Medulla oblongata (tissue), 1 donor: ENCODE data around the gene CR1.
"Not testable (repeated sequence)": the region's sequence is repeated elsewhere in the genome, so short reads cannot be mapped to it uniquely, and the experiment has no call there.

ENCODE experiments used
- DNase-seq: peaks from one replicate; pipeline ENCODE4 v3.0.0-alpha.2; 2015; ENCODE audit errors: extremely low spot score

CR1 gene

DNA sequence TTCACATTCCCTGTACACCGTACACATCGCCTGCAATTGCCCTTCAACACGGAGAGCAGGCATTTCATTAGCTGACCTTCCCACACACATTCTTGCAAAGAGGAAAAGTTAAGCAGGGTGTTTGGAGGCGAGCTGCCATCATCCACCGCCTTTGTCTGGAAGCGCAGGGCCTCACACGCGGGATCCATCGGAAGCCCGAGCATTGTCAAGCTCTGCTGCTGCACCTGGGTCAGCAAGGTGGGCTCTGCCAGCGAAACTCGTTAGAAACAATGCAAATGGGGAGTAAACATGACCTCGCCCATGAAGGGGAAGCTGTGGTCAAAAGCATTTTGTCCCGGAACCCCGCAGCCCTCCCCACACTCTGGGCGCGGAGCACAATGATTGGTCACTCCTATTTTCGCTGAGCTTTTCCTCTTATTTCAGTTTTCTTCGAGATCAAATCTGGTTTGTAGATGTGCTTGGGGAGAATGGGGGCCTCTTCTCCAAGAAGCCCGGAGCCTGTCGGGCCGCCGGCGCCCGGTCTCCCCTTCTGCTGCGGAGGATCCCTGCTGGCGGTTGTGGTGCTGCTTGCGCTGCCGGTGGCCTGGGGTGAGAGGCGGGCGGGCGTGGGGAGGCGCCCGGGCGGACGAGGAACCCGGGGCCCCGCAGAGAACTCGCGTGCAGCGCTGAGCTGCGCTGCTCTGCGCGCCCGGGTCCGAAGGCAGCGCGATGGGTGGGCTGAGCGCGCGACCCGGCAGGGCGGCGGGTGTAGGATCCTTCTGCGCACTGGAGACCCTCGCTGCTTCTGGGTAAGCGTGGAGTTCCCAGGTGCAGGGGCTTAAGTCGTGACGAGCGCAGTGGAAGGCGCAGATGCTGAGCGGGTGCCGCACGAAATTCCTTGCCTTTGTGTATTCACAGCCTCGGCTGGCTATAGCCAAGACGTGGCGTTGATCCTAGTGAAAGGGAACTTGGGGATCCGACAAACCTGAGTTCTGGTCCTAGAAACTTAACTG is at the start of gene CR1:
Gene CR1, plus strand, starts transcription at position 357 of the 992 bp plus-strand sequence. Its CDS starts 111 bp downstream, at position 468.
- peak; percentile 2 for DNase-seq

DNA sequence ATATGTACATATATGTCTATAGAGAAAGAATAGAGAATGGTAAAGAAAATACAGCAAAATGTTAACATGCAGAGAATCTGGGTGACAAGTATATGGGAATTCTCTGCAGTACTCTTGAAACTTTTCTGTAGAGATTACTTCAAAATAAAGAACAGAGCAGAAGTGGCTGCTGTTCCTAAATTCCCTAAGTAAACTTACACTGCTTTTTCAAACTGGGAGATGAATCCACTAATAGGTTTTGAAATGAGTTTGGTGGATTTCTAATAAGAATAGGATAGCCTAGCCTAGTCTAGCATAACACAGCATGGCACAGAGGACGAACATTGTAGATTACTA is 42.3 kb upstream of the CR1 start:
- no peak for DNase-seq

DNA sequence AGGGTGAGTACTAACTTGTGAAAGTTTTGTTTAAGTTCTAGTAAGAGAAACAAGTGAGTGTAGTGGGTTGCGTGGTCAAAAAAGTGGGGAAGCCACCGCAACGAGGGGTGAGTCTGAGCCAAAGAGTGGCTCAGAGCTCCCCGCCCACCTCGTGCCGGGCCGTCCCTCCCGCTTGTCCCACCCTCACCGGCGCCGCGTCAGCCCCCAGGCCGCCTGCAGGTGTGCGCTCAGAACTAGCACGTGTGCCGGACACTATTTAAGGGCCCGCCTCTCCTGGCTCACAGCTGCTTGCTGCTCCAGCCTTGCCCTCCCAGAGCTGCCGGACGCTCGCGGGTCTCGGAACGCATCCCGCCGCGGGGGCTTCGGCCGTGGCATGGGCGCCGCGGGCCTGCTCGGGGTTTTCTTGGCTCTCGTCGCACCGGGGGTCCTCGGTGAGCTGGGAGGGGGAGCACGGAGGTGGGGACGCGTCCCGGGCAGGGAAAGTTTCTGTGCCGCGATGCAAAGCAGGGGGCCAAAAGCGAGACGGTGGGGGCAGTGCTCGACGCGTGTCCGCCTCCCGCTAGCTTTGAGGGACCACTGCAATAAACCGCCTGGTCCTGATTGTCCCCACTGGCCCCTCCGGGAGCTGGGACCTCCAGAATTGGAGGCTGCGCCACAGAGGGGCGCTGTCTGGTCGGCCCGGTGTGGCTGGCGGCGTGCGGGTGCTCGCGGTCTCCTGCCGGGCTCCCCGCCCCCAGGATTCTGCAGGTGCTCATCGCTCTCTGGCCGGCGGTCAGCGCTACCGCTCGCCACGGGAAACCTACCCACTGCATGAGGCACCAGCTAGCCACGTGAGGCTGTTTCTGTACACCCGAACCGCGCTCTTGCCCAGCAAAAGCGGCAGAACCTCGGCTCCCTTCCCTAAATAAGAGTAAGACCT is 41.7 kb upstream of the CR1 start, which contains the start of gene CR2:
Gene CR2, plus strand, starts transcription at position 283 of the 919 bp plus-strand sequence. Its CDS starts 91 bp downstream, at position 374.
- DNase-seq = no peak

DNA sequence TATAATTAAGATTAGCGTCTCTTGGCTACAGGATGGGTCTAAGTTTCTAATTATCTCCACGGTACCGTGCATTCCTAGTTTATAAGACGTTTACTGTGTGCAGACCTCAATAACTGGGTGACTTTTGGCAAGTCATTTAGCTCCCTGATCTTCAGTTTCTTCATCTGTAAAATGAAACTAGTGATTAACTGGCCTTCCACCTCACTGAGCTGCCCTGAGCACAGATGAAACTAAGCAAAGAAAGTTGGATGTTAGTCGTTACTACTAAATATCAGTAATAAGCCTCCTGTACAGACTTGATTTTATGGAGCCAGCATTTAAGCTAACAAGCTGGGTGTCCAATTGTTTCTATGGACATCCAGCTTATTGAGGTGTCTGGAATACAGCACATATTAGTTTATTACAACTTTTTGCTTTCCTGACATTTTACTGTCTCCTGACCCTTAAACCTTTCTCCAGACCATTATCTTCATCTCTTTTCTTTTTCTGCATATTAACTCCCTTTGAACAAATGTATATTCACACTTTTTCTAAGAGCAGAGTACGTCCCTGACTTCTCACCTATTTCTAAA is 40.7 kb upstream of the CR1 start:
- no peak for DNase-seq

DNA sequence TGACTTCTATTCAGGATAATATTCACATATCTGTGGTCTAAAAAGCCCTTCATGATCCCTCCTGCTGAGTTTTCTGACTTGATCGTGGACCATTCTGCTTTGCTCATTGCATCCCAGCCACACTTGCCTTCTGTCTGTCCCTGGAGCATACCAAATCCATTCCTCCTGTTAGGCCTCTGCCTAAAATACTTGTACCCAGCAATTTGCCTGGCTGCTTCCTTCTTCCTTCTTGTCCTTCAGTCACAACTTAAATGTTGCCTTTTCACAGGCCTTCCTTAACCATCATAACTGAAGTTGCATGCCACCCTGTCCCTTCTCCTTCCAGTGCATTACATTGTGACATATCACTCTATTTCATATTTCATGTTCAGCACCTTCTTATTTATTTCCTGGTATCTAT is 37.5 kb upstream of the CR1 start:
- DNase-seq = no peak

DNA sequence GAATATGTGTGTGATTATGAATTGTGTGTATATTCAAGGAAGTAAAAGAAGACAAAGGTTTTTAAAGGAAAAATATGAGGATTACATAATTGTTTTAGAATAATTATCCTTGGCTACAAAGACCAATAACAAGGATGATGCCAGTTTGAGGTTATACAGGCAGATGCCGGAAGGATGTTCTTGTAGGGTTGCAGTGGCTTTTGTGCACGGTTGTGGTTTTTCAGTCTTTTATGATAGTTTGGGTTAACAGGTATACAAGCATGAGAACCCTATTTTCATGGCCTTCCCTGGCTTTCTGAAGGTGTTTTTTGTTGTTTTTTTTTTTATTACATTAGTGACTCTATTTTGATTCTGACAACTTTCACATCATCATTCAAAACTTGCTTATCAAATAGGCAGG is 36.9 kb upstream of the CR1 start:
- no peak for DNase-seq

DNA sequence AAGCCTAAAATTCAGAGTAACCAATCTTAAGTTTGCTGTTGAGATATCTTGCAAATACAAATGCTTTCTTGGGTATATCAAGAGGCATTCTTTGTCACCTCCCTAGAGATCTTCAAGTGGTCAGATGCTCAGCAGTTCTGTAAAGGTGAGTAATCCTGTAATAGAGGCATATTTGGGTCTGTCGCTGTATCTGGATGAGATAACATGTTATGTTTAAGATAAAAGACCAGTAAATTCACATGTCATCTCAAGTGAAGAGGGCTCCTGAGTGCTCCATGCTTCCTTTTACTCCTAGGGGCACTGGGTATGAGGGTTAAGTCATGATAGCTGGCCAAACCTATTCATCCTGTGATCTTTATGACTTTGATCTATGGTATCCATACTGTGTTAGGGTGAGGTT is 34.3 kb upstream of the CR1 start:
- DNase-seq = no peak

DNA sequence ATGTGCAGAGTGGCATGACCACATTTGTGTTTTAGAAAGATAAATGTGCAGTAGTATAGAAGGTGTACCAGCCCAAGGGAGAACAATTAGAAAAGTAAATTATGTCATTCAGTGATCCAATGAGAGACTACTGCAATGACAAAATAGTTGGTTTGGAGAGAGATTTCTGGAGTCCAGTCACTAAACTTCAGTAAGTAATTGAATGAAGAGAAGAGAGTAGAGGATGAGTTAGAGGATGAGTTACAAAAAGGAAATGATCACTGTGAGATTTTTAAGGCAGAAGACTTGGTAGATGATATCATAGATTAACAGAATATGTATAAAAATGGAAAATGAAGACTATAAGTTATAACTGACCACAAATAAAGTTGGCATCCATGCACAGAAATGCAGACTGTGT is 33.4 kb upstream of the CR1 start:
- DNase-seq = no peak

DNA sequence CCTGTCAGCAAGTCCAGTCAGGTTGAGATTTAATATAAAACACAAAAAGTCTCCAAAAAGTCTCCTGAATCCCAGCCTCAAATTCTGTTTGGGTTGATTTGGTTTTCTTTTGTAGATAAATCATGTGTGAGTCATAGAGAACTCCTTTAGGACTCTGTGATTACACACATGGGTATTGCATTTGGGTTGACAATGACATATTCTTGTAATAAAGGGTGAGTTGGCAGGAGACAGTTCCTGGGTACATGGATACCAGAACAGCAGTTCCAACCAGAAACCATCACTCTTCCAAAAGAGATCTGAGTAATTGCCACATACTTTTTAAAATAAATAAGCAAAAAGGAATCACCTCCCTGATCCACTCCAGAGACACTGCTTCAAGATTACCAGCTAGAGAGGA is 32.9 kb upstream of the CR1 start:
- DNase-seq = no peak

DNA sequence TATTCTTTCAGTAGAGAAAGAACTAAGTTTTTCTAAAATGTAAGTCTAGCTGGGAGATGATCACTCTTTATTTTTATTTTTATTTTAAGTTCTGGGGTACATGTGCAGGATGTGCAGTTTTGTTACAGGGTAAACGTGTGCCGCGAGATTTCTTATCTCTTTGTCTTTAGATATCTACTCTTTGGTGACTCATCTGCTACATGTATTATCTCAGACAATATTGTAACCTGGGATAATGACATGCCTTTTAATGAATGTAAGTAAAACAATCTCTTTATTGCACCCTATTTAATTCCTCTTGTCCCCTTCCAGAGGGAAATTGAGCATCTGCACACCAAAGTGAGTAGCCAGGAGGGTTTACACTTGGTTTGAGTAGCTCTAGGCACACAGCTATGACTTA is 32.4 kb upstream of the CR1 start:
- DNase-seq = no peak

DNA sequence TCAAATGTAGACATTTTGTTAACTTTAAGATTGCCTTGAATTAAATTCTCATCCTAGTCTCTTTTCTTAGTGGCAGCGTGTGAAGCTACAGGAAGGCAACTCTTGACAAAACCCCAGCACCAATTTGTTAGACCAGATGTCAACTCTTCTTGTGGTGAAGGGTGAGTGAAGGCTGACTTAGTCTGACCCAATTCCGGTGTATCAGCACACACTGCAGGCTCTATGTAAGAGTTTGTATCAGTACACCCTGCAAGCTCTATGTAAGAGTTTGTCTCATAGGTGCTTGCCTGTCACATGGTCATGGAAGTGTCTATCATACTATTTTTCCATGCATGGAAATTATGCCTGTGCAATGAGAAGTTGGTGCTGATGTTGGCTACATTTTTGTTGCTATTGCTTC is 25.0 kb upstream of the CR1 start:
- no peak for DNase-seq

DNA sequence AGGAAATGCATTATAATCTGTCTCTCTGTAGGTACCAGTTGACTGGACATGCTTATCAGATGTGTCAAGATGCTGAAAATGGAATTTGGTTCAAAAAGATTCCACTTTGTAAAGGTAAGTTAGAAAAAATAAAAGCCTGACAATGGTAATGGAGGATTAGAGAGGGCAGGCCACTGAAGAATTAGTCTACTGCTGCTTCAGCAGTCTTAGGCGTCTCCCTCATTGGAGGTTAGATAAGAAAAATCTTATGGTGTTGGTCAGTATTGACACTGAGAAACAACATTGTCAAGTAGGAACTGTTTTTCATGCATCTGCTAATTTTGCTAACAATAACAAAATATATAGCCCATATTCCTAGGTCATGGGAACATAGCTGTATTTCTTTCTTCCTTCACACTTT is 21.7 kb upstream of the CR1 start:
- no peak for DNase-seq

DNA sequence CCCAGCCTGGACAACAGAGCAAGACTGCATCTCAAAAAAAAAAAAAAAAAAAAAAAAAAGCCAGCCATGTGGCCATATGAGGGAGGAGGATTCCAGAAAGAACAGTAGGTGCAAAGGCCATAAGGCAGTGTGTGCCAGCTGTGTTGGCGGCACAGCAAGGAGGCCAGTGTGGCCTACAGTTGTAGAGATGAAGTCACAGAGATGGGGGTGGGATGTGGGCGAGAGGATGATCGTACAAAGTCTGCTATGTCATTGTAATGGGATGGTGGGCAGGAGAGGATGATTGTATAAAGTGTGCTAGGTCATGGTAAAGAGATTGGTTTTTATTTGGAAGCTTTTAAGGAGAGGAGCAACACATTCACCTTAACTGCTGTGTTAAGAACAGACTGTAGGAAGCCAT is 9.8 kb upstream of the CR1 start:
- DNase-seq = no peak

DNA sequence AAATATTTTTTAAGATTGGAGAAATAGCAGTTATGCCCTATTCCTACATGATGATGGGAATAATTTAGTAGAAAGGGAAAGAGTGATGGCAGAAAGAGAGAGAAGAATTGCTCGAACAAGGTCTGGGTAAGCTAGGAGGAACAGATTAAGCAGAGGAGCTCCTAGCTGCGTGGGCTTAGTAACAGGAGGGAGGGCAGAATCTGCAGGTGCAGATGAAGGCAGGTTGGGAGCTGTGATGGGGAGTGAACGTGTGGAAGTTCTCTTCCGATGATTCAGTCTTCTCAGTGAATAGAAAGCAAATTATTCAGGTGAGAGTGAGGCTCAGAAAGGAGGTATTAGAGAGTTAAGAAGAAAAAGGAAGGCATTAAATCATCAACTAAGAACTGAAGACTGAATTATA is 8.3 kb upstream of the CR1 start:
- no peak for DNase-seq

DNA sequence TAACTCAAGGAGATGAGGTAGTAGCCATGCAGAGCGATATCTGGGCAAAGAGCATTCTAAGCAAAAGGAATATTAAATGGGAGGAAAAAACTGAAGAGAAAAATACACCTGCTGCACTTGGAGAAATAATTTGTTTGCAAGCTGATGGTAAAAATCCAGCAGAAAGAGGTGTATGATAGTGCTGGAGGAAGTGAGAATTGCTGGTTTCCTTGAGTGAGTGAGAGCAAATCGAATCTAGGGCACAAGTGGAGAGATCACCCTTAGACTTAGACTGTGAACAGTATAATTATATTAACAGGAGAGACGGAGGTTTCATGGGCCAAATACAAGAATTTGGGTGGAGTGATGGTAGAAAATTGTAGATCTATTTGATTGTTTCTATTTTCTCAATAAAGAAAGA is 2.7 kb upstream of the CR1 start:
- no peak for DNase-seq

DNA sequence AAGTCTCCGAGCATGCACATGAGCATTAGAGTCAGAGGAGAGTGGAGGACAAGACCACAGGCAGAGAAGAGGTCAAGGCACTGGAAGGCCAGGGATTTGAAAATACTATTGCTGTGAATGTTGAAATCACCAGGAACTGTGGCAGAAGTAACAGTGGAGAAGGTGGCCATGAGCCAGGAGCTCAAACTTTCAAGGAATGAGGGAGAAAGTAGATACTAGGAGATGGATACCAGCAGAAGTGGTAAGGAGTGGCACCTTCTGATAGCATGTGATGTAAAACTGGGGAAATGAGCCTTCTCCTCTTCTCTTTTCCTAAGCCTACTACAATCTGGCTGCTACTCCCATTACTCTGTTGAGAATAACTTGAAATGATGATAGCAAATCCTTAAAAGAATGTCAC is 1.8 kb upstream of the CR1 start:
- no peak for DNase-seq

DNA sequence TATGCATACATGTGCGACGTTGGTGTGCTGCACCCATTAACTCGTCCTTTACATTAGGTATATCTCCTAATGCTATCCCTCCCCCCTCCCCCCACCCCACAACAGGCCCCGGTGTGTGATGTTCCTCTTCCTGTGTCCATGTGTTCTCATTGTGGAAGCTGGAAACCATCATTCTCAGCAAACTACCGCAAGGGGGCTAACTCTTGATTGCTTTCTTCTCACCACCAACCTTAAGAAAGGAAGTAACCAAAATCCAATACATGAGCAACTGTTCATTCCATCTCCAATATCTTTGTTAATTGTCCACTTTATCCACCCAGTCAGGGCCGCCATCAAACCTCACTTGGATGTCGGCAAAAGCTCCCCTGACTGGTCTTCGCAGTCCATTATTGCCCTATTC is 676 bp upstream of the CR1 start:
- DNase-seq = not testable (repeated sequence)

DNA sequence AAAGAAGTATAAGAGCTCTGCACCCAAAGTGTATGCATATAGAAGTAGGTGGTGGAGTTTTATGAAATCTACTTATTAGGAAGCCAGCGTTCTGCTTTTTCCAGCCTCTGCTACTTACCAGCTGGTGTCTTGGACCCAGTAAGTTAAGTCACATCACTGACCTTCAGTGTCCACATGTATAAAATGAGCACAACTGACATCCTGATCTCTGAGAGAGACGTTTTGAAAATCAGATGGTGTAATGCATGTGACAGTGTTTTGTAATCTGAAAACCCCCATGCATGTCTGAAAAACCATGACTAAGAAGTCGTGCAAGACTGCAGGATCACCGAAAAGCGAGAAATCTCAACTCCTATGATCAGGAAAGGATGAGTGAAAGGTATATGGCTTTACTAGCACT is 2.0 kb downstream of the CR1 start:
- DNase-seq = no peak

DNA sequence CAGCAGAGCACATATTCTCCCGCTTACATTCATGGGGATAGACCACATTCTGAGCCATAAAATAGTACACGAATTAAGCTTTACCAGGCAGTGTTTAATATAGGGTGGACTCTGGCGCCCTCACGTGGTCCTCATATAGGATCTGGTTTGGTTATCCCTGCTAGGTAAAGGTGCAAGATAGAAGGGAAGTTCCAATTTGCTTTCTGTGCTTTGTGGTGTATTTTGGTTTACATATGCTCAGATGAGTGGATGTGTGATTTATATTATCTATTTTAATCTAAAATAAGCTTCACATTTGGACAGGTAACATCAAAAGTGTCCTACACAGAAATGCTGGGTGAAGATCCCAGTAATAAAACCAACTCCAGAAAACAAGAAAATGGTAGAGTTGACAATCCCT is 3.6 kb downstream of the CR1 start:
- peak; percentile 84 for DNase-seq

DNA sequence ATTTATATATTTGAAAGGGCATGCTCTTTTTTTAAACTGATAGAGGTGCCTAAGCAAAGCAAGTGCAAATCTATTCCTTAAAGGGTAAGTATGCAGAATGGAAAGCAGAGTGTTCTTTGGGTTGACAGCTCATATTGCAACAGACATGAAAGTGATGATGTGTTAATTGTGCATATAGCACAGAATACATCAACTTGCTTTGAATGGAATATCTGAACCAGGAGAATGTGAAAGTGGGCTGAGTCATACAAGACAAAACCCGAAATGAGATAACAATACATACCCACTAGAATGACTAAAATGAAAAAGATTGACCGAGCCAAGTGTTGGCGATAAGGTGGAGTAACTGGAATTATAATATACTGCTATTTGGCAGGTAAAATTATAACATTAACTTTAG is 4.3 kb downstream of the CR1 start:
- no peak for DNase-seq

DNA sequence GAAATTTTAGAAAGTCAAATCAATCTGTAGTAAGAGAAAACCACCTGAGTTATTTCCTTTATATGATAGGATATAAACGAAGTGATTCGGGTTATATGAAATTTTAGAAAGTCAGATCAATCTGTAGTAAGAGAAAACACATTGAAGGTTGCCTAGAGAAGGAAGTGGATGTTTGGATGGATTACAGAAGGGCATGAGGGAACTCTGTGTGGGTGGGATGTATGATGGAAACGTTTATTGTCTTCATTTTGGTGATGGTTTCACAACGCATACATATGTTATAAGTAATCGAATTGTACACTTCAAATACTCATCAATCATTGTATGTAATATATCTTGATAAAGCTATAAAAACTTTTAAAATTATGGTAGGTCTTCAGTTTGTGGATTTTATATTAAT is 5.1 kb downstream of the CR1 start:
- no peak for DNase-seq

DNA sequence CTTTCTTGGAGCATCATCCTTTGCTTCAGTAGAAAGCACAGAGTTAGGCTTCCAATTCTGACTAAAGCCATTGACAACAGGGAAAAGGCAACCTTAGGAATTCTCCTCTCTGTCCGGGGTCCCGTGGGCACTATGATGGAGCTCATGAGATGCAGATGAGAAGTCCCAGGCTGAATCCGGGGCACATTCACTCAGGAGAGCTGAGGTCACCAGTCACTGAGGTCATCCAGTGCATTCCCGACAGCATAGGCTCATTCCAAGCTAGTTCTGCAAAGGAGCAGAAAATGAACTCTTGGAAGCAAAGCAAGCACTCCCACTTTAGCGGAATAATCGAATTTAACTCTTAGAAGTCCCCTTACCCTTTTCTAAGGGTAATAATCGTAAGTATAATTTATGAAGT is 6.8 kb downstream of the CR1 start:
- no peak for DNase-seq
